Brain pericyte (primary cell): ENCODE results near the gene FAP.

Experiments used
- DNase-seq: peaks from one replicate; pipeline ENCODE4 v3.0.0-alpha.2; 2012; ENCODE audit warnings: low read depth, low spot score

Gene FAP

GRCh38 chr2:162185541-162186232, 57.6 kb downstream of the FAP start:
- DNase-seq, result no peak

- DNase-seq, result no peak
Measured at GRCh38 chr2:162184821-162185450, 58.3 kb downstream of the FAP start.

GRCh38 chr2:162184359-162184758, 58.9 kb downstream of the FAP start:
- no peak for DNase-seq

- DNase-seq, result no peak
Measured at GRCh38 chr2:162182395-162182794, 60.9 kb downstream of the FAP start.

- DNase-seq, result no peak
Measured at GRCh38 chr2:162177301-162177700, 65.9 kb downstream of the FAP start.

GRCh38 chr2:162175714-162176113, 67.5 kb downstream of the FAP start:
- DNase-seq, result no peak

GRCh38 chr2:162174746-162175145, 68.5 kb downstream of the FAP start:
- DNase-seq, result no peak

- no peak for DNase-seq
Measured at GRCh38 chr2:162172802-162173370, 70.4 kb downstream of the FAP start.

- DNase-seq, result no peak
Measured at GRCh38 chr2:162166745-162167144, 76.5 kb downstream of the FAP start.

- DNase-seq, result no peak
Measured at GRCh38 chr2:162166174-162166573, 77.1 kb downstream of the FAP start.

GRCh38 chr2:162164802-162165201, 78.4 kb downstream of the FAP start:
- no peak for DNase-seq

- no peak for DNase-seq
Measured at GRCh38 chr2:162159446-162159845, 83.8 kb downstream of the FAP start.

GRCh38 chr2:162156149-162156548, 87.1 kb downstream of the FAP start:
- no peak for DNase-seq

- DNase-seq, result no peak
Measured at GRCh38 chr2:162155093-162155492, 88.2 kb downstream of the FAP start.

GRCh38 chr2:162153608-162154224, 89.5 kb downstream of the FAP start:
- DNase-seq, result no peak

- no peak for DNase-seq
Measured at GRCh38 chr2:162152147-162152546, 91.1 kb downstream of the FAP start, which contains the start of gene GCG. GCG (minus strand) TSS chr2:162152247; CDS start chr2:162149178, 3,069 bp downstream.

GRCh38 chr2:162149940-162150339, 93.3 kb downstream of the FAP start:
- DNase-seq, result no peak

- DNase-seq, result no peak
Measured at GRCh38 chr2:162149466-162149865, 93.8 kb downstream of the FAP start.

- no peak for DNase-seq
Measured at GRCh38 chr2:162148956-162149355, 94.3 kb downstream of the FAP start.

GRCh38 chr2:162143969-162144368, 99.3 kb downstream of the FAP start:
- no peak for DNase-seq

- no peak for DNase-seq
Measured at GRCh38 chr2:162138310-162138709, 104.9 kb downstream of the FAP start.

- no peak for DNase-seq
Measured at GRCh38 chr2:162127422-162127821, 115.8 kb downstream of the FAP start.

- DNase-seq, result no peak
Measured at GRCh38 chr2:162126527-162126926, 116.7 kb downstream of the FAP start.
